H1 (cell line): ENCODE data around the gene AICDA. TPM values are rescaled to one million over a fixed set of nuclear protein-coding genes. Genes with fewer than 3 reads are reported as not detected.

Source experiments
- CTCF ChIA-PET: fragments of 300-600 bp; sonication (Branson Sonifier 250); formaldehyde crosslinking; loops from one replicate; lab custom pipeline; 2021; ENCODE audit not compliant: partially characterized antibody; lab: Charles Lee
- POLR2A ChIA-PET: fragments of 300-600 bp; sonication (Branson Sonifier 250); formaldehyde crosslinking; loops from one replicate; lab custom pipeline; 2021; ENCODE audit warnings: inconsistent platforms; ENCODE audit not compliant: partially characterized antibody; lab: Charles Lee
- DNase-seq, 2 experiments: peaks; one replicate each; pipeline versions ENCODE4 v3.0.0 to v3.0.0-alpha.2; 2010 to 2022; ENCODE audit warnings: low spot score in 2 of 2, low read depth in 1 of 2, mixed read lengths in 1 of 2
- FAIRE-seq: peaks from 2 replicates; lab custom pipeline; 2011; peaks lifted over from hg19 to GRCh38; lab: Jason Lieb, UNC
- H2AFZ ChIP-seq: 2 replicates; pipeline ENCODE4 v1.8.1; 2012; ENCODE audit warnings: low read length, inconsistent platforms
- H2AK5ac ChIP-seq: 2 replicates; pipeline ENCODE4 v1.6.1; 2013; ENCODE audit warnings: low read depth, low read length
- H2BK120ac ChIP-seq: replicated peaks from 2 replicates; pipeline ENCODE3; 2013; ENCODE audit warnings: low read depth, low read length, inconsistent platforms
- H2BK12ac ChIP-seq: 2 replicates; pipeline ENCODE4 v1.6.1; 2013; ENCODE audit warnings: low read depth, low read length
- H2BK15ac ChIP-seq: 2 replicates; pipeline ENCODE4 v1.6.1; 2013; ENCODE audit warnings: low read length
- H2BK20ac ChIP-seq: 2 replicates; pipeline ENCODE4 v1.6.1; 2013; ENCODE audit warnings: low read length
- H2BK5ac ChIP-seq: 2 replicates; pipeline ENCODE4 v1.6.1; 2013; ENCODE audit warnings: low read depth, low read length
- H3K14ac ChIP-seq: 2 replicates; pipeline ENCODE4 v1.6.1; 2013; ENCODE audit warnings: inconsistent platforms; ENCODE audit not compliant: insufficient read length
- H3K18ac ChIP-seq: 2 replicates; pipeline ENCODE4 v1.6.1; 2013; ENCODE audit warnings: low read length; ENCODE audit errors: extremely low read depth
- H3K23ac ChIP-seq: 2 replicates; pipeline ENCODE4 v1.6.1; 2013; ENCODE audit warnings: inconsistent platforms; ENCODE audit not compliant: insufficient read length
- H3K23me2 ChIP-seq: 2 replicates; pipeline ENCODE4 v1.6.1; 2013; ENCODE audit warnings: low read depth, low read length
- H3K27ac ChIP-seq: 2 replicates; pipeline ENCODE4 v1.6.1; 2011; ENCODE audit warnings: low read depth, low read length, inconsistent platforms
- H3K27me3 ChIP-seq, 4 experiments: replicated peaks in 1 of 4; 1 replicate in 1 of 4; 2 replicates in 3 of 4; pipeline versions ENCODE4 v1.6.1 to v1.8.1; 2011 to 2013; ENCODE audit warnings: low read length in 3 of 4, mild to moderate bottlenecking in 3 of 4, inconsistent platforms in 2 of 4, mixed read lengths in 2 of 4, moderate library complexity in 1 of 4; ENCODE audit not compliant: control insufficient read depth in 3 of 4, insufficient read depth in 3 of 4; ENCODE audit errors: extremely low read depth in 1 of 4
- H3K36me3 ChIP-seq, 4 experiments: 2 replicates each; pipeline versions ENCODE4 v1.6.1 to v1.8.1; 2011 to 2013; ENCODE audit warnings: mild to moderate bottlenecking in 4 of 4, low read length in 3 of 4, moderate library complexity in 2 of 4, control low read depth in 1 of 4, inconsistent platforms in 1 of 4; ENCODE audit not compliant: insufficient read depth in 4 of 4, control insufficient read depth in 2 of 4
- H3K4ac ChIP-seq: replicated peaks from 2 replicates; pipeline ENCODE3; 2013; ENCODE audit warnings: low read length, low read depth, mixed read lengths, inconsistent platforms; ENCODE audit not compliant: insufficient read length
- H3K4me1 ChIP-seq, 4 experiments: replicated peaks in 1 of 4; 1 replicate in 1 of 4; 2 replicates in 3 of 4; pipeline versions ENCODE4 v1.6.1 to v1.8.1; 2011 to 2013; ENCODE audit warnings: low read length in 3 of 4, inconsistent platforms in 2 of 4, mixed read lengths in 1 of 4; ENCODE audit not compliant: insufficient read depth in 4 of 4, control insufficient read depth in 3 of 4
- H3K4me2 ChIP-seq, 2 experiments: 2 replicates each; pipeline versions ENCODE4 v1.6.1 to v1.8.1; 2011 to 2013; ENCODE audit warnings: low read depth in 2 of 2, low read length in 2 of 2, control low read depth in 1 of 2, inconsistent platforms in 1 of 2, mild to moderate bottlenecking in 1 of 2; ENCODE audit not compliant: insufficient read depth in 1 of 2
- H3K4me3 ChIP-seq, 4 experiments: fragments of 200-600, 300-600 bp in 1 of 4; sonication (generic), shearing (Covaris generic), sonication (Bioruptor Twin) in 1 of 4; 2 replicates each; pipeline versions ENCODE4 v1.5.1 to v1.8.1; 2011 to 2016; ENCODE audit warnings: low read length in 4 of 4, low read depth in 3 of 4, control low read depth in 2 of 4, inconsistent platforms in 2 of 4, mild to moderate bottlenecking in 2 of 4, mixed read lengths in 1 of 4, moderate library complexity in 1 of 4; ENCODE audit not compliant: insufficient read depth in 2 of 4; ENCODE audit errors: extremely low read depth in 1 of 4
- H3K56ac ChIP-seq: replicated peaks from 2 replicates; pipeline ENCODE3; 2013; ENCODE audit warnings: low read depth, mild to moderate bottlenecking, mixed read lengths, low read length, inconsistent platforms; ENCODE audit not compliant: insufficient read length
- H3K79me1 ChIP-seq: 2 replicates; pipeline ENCODE4 v1.6.1; 2013; ENCODE audit warnings: low read depth, low read length, control low read depth
- H3K79me2 ChIP-seq, 2 experiments: 2 replicates each; pipeline versions ENCODE4 v1.6.1 to v1.8.1; 2012 to 2013; ENCODE audit warnings: low read length in 2 of 2, mild to moderate bottlenecking in 2 of 2, inconsistent platforms in 1 of 2; ENCODE audit not compliant: insufficient read depth in 2 of 2, control insufficient read depth in 1 of 2
- H3K9ac ChIP-seq, 4 experiments: replicated peaks in 1 of 4; 1 replicate in 1 of 4; 2 replicates in 3 of 4; pipeline versions ENCODE4 v1.6.1 to v1.8.1; 2011 to 2013; ENCODE audit warnings: low read depth in 3 of 4, low read length in 3 of 4, control low read depth in 2 of 4, mild to moderate bottlenecking in 2 of 4, moderate library complexity in 2 of 4, inconsistent platforms in 1 of 4; ENCODE audit errors: extremely low read depth in 1 of 4
- H3K9me3 ChIP-seq, 2 experiments: 2 replicates each; pipeline versions ENCODE4 v1.6.1 to v1.8.1; 2012 to 2013; ENCODE audit warnings: mild to moderate bottlenecking in 2 of 2, moderate library complexity in 2 of 2, control low read depth in 1 of 2, inconsistent platforms in 1 of 2, low read depth in 1 of 2, low read length in 1 of 2, mixed read lengths in 1 of 2; ENCODE audit not compliant: insufficient read depth in 2 of 2
- H4K20me1 ChIP-seq, 2 experiments: replicated peaks in 1 of 2; 2 replicates each; pipeline versions ENCODE3 to v1.8.1; 2011 to 2013; ENCODE audit warnings: inconsistent platforms in 2 of 2, low read length in 2 of 2, mild to moderate bottlenecking in 1 of 2; ENCODE audit not compliant: insufficient read depth in 2 of 2, control insufficient read depth in 1 of 2
- H4K5ac ChIP-seq: 2 replicates; pipeline ENCODE4 v1.6.1; 2013; ENCODE audit warnings: low read length, low read depth, mixed read lengths, inconsistent platforms; ENCODE audit not compliant: insufficient read length
- H4K8ac ChIP-seq: 2 replicates; pipeline ENCODE4 v1.8.0; 2013; ENCODE audit warnings: mild to moderate bottlenecking, moderate library complexity, low read length, inconsistent platforms; ENCODE audit not compliant: insufficient read depth; ENCODE audit errors: extremely low read depth
- H4K91ac ChIP-seq: replicated peaks from 2 replicates; pipeline ENCODE3; 2013; ENCODE audit warnings: low read length, mixed read lengths, inconsistent platforms; ENCODE audit not compliant: insufficient read length
- CBX5 ChIP-seq: fragments of 300-800, 300-1000 bp; sonication (generic); IDR thresholded peaks from 2 replicates; pipeline ENCODE4 v1.7.1; 2016; ENCODE audit warnings: antibody characterized with exemption, low read length, low read depth
- CEBPB ChIP-seq: IDR thresholded peaks from 2 replicates; pipeline ENCODE4 v1.6.1; 2012; ENCODE audit warnings: low read depth, low read length
- CHD1 ChIP-seq: IDR thresholded peaks from 2 replicates; pipeline ENCODE4 v1.6.1; 2012; ENCODE audit warnings: low read depth, low read length, improper control_type of control experiment
- CHD2 ChIP-seq: IDR thresholded peaks from 2 replicates; pipeline ENCODE4 v1.6.1; 2012; ENCODE audit warnings: low read length, improper control_type of control experiment
- CTBP2 ChIP-seq: IDR thresholded peaks from 2 replicates; pipeline ENCODE4 v1.7.0; 2011; ENCODE audit warnings: borderline replicate concordance, mild to moderate bottlenecking, moderate library complexity, mixed read lengths, low read length; ENCODE audit not compliant: insufficient read depth, insufficient read length
- EGR1 ChIP-seq: IDR thresholded peaks from 2 replicates; pipeline ENCODE4 v1.6.1; 2011; ENCODE audit warnings: low read depth, low read length, borderline replicate concordance
- EZH2 ChIP-seq: fragments of 200-600 bp; sonication (generic); IDR thresholded peaks from 2 replicates; pipeline ENCODE4 v1.7.1; 2012; ENCODE audit warnings: low read depth, mild to moderate bottlenecking, moderate library complexity, low read length, inconsistent platforms; ENCODE audit not compliant: severe bottlenecking
- FOSL1 ChIP-seq: IDR thresholded peaks from 2 replicates; pipeline ENCODE4 v1.6.1; 2011; ENCODE audit warnings: mild to moderate bottlenecking, low read depth, low read length, moderate library complexity; ENCODE audit not compliant: insufficient read depth
- POLR2A ChIP-seq, 2 experiments: IDR thresholded peaks; 1 replicate in 1 of 2; 2 replicates in 1 of 2; pipeline ENCODE4 v1.6.1; 2011; ENCODE audit warnings: low read depth in 2 of 2, low read length in 2 of 2, mild to moderate bottlenecking in 2 of 2; ENCODE audit errors: control extremely low read depth in 1 of 2
- RFX5 ChIP-seq: IDR thresholded peaks from 2 replicates; pipeline ENCODE4 v1.6.1; 2011; ENCODE audit warnings: low read depth, low read length, improper control_type of control experiment, borderline replicate concordance
- SIN3A ChIP-seq, 2 experiments: IDR thresholded peaks in 1 of 2; conservative IDR thresholded peaks in 1 of 2; 2 replicates each; pipeline ENCODE4 v1.6.1; 2011 to 2012; ENCODE audit warnings: low read length in 2 of 2, improper control_type of control experiment in 1 of 2, low read depth in 1 of 2, mild to moderate bottlenecking in 1 of 2
- SIX5 ChIP-seq: IDR thresholded peaks from 2 replicates; pipeline ENCODE4 v1.6.1; 2011; ENCODE audit warnings: mild to moderate bottlenecking, low read depth, low read length
- SP1 ChIP-seq: IDR thresholded peaks from 2 replicates; pipeline ENCODE4 v1.6.1; 2011; ENCODE audit warnings: low read depth, low read length
- TEAD4 ChIP-seq: IDR thresholded peaks from 2 replicates; pipeline ENCODE4 v1.6.1; 2012; ENCODE audit warnings: low read depth, low read length, inconsistent platforms, mixed read lengths
- WGBS, 2 experiments: shearing (Covaris generic) in 1 of 2; methylation state at CpG; one replicate each; pipeline versions ENCODE4 v1.1.6 to v1.1.7; 2013 to 2015; ENCODE audit warnings: low lambda C conversion rate in 2 of 2, mixed read lengths in 2 of 2, inconsistent platforms in 1 of 2, low coverage in 1 of 2, missing lambda C conversion rate in 1 of 2; ENCODE audit not compliant: insufficient replicate concordance in 2 of 2, insufficient coverage in 1 of 2, insufficient read length in 1 of 2; ENCODE audit errors: extremely low coverage in 1 of 2, missing lambda C conversion rate in 1 of 2; 5-methylcytosine and 5-hydroxymethylcytosine counted together
- polyA plus RNA-seq, 7 experiments: library from polyadenylated mRNA; depleted of rRNA in 3 of 7; stranded (reverse) in 5 of 7; unstranded in 2 of 7; fragments of >200 nt in 5 of 7; fragments of 200-250 nt in 2 of 7; gene quantifications; 1 replicate in 5 of 7; 2 replicates in 1 of 7; 4 replicates in 1 of 7; pipeline versions ENCODE4 v1.2.1 to v1.2.3, GENCODE V29; 2011 to 2013; ENCODE audit warnings: missing spikeins in 2 of 7, mixed read lengths in 2 of 7
- total RNA-seq: library from RNA; stranded (reverse); fragmentation: NEBNext Ultra II Directional; extraction: Animal tissue kit (Norgen Biotek cat#: 25700); gene quantifications from 2 replicates; pipeline ENCODE4 v1.2.1, GENCODE V29; 2021

AICDA gene
- total and polyA plus RNA-seq, 2 of the 8 experiments (the other 6 are each of a cell fraction or from before 2014, with no cell fraction given): not detected

GRCh38 chr12:8642775-8643174, 30.1 kb upstream of the AICDA start:
- no peaks in the 10 kb centered on the region for H3K79me1 ChIP-seq
- H3K56ac ChIP-seq: no peak overlapping the region
- no peak overlapping the region for H3K4me2 ChIP-seq
- no peak overlapping the region for H2BK120ac ChIP-seq
- no peaks in the 10 kb centered on the region for H4K20me1 ChIP-seq
- FAIRE-seq (no peak), DNase-seq (no peak)
- no peak overlapping the region for H3K23ac ChIP-seq
- H4K8ac ChIP-seq: no peak overlapping the region
- no peak overlapping the region for H2BK5ac ChIP-seq
- H3K36me3 ChIP-seq: no peaks in the 10 kb centered on the region
- H3K4me1 ChIP-seq: peaks cover 0 to 3% (median under 1%) of the 10 kb centered on the region in 4 experiments; a peak in 5 of 7 replicates
- WGBS, 2 experiments: 100% methylated on average over 1 of the region's 1 CpG; no CpG with 5 or more reads in 1 of the 2 experiments
- no peak overlapping the region for H2BK15ac ChIP-seq
- H4K5ac ChIP-seq: no peak overlapping the region
- H3K27ac ChIP-seq: no peak overlapping the region
- CTCF ChIA-PET: interaction anchor here (0.7 to 1.6 kb wide), 3 partner anchors 9 to 215 kb away, joined by 3 to 5 read pairs (median 3); no protein-coding TSS in a partner anchor
- no peak overlapping the region for H3K18ac ChIP-seq
- H2BK20ac ChIP-seq: no peak overlapping the region
- H3K79me2 ChIP-seq: no peaks in the 10 kb centered on the region
- no peak overlapping the region for H4K91ac ChIP-seq
- no peak overlapping the region for H2AFZ ChIP-seq
- no peak overlapping the region for H3K14ac ChIP-seq
- no peaks in the 10 kb centered on the region; a peak in 1 of 4 replicates for H3K9me3 ChIP-seq
- no peak overlapping the region for H3K9ac ChIP-seq
- H3K27me3 ChIP-seq: no peaks in the 10 kb centered on the region
- H3K4ac ChIP-seq: no peak overlapping the region
- H2AK5ac ChIP-seq: no peak overlapping the region
- POLR2A ChIA-PET: interaction anchor here (0.7 kb wide), 1 partner anchor 544 kb away, joined by 5 read pairs; no protein-coding TSS in a partner anchor
- no peaks in the 10 kb centered on the region for H3K23me2 ChIP-seq
- no peak overlapping the region for H3K4me3 ChIP-seq
- H2BK12ac ChIP-seq: no peak overlapping the region
- TF ChIP-seq SIN3A (conservative IDR thresholded peaks at IDR 0.05 in 1 of 2, IDR thresholded peaks at IDR 0.05 in 1 of 2; ENCODE audit: low read depth in 1 of 2, low read length in 2 of 2) (no peak), EZH2 (no peak), FOSL1 (no peak), CBX5 (no peak), SP1 (no peak), SIX5 (no peak), TEAD4 (no peak), EGR1 (no peak), RFX5 (no peak), POLR2A (IDR thresholded peaks at IDR 0.05; ENCODE audit: control extremely low read depth in 1 of 2, low read depth in 2 of 2, low read length in 2 of 2) (no peak), CTBP2 (no peak), CEBPB (no peak), CHD2 (no peak), CHD1 (no peak)
